Activated T-helper 1 cell treated with anti-CD3 and anti-CD28 coated beads, Interleukin-2, amount 50 U/mL, for 16 hours (primary cell): ENCODE measurements around the gene HIPK2.
A peak's percentile ranks its signal among the peaks of the same experiment; 100 is the strongest.

Experiments used
- DNase-seq, 2 donors: peaks; one replicate each; pipeline ENCODE4 v3.0.0-alpha.2; 2020; ENCODE audit warnings: low read depth in 1 of 2, low spot score in 1 of 2

The HIPK2 gene

GRCh38 chr7:139783647-139784385 lies 6.0 kb upstream of the HIPK2 start:
- DNase-seq, result no peak

- no peak for DNase-seq
Measured at GRCh38 chr7:139782932-139783331, 5.1 kb upstream of the HIPK2 start.

- peak in 1 of 2 donors; percentile 41 for DNase-seq
Measured at GRCh38 chr7:139777133-139777891, 486 bp downstream of the HIPK2 start.

GRCh38 chr7:139776486-139777132 lies 1.2 kb downstream of the HIPK2 start:
- no peak for DNase-seq

GRCh38 chr7:139775829-139776266 lies 1.9 kb downstream of the HIPK2 start:
- DNase-seq, result peak in 1 of 2 donors; percentile 20

- no peak for DNase-seq
Measured at GRCh38 chr7:139774376-139774775, 3.4 kb downstream of the HIPK2 start.

- DNase-seq, result no peak
Measured at GRCh38 chr7:139773371-139773770, 4.4 kb downstream of the HIPK2 start.

- DNase-seq, result no peak
Measured at GRCh38 chr7:139772873-139773272, 4.9 kb downstream of the HIPK2 start.

GRCh38 chr7:139772115-139772514 lies 5.7 kb downstream of the HIPK2 start:
- DNase-seq, result no peak

GRCh38 chr7:139771001-139771956 lies 6.5 kb downstream of the HIPK2 start:
- DNase-seq, result no peak

- no peak for DNase-seq
Measured at GRCh38 chr7:139769761-139770160, 8.0 kb downstream of the HIPK2 start.

- no peak for DNase-seq
Measured at GRCh38 chr7:139769066-139769465, 8.7 kb downstream of the HIPK2 start.

GRCh38 chr7:139768249-139768824 lies 9.5 kb downstream of the HIPK2 start:
- no peak for DNase-seq

GRCh38 chr7:139767561-139767982 lies 10.2 kb downstream of the HIPK2 start:
- no peak for DNase-seq

- no peak for DNase-seq
Measured at GRCh38 chr7:139765143-139765542, 12.7 kb downstream of the HIPK2 start.

GRCh38 chr7:139763330-139763729 lies 14.5 kb downstream of the HIPK2 start:
- DNase-seq, result no peak

GRCh38 chr7:139762886-139763285 lies 14.9 kb downstream of the HIPK2 start:
- DNase-seq, result no peak

- DNase-seq, result no peak
Measured at GRCh38 chr7:139758388-139758787, 19.4 kb downstream of the HIPK2 start.

GRCh38 chr7:139757968-139758367 lies 19.8 kb downstream of the HIPK2 start:
- no peak for DNase-seq

GRCh38 chr7:139753693-139754111 lies 24.1 kb downstream of the HIPK2 start:
- DNase-seq, result no peak
